CD1c-positive myeloid dendritic cell (primary cell): ENCODE results near the gene GRHPR.

Source experiments
- DNase-seq: peaks from one replicate; pipeline ENCODE4 v3.0.0-alpha.2; 2016; ENCODE audit errors: extremely low spot score

The GRHPR gene

DNA sequence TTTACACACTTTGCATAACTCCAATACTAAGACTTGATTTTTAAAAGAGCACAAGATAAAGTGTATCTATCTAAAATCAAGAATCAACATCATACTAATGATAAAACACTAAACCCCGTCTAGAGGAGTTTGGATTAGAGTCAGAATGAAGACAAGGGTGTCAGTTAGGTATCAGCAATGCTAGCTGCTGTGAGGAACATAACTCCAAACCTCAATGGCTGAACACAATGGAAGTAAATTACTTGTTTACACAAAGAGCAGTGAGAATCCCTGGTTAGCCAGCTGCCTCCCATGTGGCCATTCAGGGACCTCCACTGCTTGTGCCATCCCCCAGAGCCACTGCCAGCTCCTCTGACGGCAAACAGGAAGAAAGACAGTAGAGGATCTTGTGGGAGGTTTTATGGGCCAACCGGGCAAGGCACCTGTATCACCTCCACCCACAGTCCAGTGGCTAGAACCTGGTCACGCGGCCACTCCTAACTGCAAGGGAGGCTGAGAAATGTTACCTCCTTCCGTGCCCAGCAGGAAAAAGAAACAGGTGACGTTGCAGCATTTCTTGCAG, 24.0 kb upstream of the GRHPR start:
- DNase-seq, result no peak

DNA sequence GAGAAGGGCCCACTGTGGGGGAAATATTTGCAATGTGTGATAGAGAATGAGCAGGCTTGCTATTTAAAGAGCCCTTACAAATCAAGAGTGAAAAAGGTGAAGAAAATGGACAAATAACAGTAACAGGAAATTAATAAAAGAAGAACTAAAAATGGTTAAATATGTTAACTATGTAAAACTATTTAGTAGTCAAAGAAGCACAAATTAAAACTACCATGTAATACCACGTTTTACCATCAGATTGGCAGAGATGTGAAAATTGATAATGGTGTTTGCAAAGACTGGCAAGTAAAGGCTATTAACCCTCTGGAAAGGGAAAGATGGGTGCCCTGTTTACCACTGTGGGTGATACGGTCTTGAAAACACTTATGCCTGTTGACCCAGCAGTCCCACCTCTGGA, 23.2 kb upstream of the GRHPR start:
- DNase-seq, result no peak

DNA sequence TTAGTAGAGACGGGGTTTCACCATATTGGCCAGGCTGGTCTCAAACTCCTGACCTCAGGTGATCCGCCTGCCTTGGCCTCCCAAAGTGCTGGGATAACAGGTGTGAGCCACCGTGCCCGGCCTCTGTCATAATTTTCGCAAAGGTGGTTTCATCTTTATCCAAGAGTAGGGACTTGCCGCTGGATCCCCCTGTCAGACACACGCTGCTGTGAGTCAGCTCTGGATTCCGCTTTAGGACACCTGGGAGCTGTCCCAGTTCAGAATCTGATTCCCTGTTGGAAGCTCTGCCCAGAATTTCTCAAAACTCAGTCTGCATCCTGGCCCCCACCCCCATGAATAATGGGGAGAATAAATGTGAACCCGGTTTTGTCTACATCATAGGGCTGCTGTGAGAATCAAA, 17.9 kb upstream of the GRHPR start:
- no peak for DNase-seq

DNA sequence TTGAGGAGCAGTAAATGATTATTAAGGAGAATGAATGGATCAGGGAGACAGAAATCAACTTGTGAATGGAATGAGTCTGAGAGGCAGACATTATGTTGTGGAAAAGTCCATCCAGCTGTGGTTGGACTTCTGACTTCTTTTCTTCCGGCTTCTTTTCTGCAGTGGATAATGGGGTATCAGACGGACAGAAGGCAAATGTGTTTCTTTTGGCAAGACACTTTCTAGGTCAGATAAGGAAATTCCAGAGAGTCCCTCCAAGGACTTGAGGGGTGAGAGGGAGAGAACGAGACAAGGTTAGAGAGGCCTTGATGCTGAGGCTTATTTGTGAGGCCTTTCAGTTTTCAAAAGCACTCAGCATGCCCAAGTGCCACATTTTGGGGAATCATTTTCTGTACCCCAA, 17.1 kb upstream of the GRHPR start:
- DNase-seq, result no peak

DNA sequence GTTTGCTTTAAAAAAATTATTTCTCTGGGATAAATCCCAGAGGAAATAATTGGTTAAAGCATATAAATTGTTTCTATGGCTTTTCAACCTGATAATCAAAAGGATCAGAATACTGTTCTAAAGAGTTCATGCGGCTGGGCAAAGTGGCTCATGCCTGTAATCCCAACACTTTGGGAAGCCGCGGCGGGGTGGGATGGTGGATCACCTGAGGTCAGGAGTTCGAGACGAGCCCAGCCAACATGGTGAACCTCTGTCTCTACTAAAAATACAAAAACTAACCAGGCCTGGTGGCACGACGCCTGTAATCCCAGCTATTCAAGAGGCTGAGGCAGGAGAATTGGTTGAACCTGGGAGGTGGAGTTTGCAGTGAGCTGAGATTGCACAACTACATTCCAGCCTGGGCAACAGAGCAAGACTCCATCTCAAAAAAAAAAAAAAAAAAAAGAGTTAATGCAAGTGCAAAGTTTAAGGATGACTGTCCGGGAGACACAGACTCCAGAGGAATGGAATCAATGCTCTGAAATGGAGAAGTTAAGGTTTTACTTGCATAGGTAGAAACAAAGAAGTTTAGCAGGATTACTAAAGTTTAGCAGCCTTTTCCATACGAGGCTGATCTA, 16.6 kb upstream of the GRHPR start:
- no peak for DNase-seq

DNA sequence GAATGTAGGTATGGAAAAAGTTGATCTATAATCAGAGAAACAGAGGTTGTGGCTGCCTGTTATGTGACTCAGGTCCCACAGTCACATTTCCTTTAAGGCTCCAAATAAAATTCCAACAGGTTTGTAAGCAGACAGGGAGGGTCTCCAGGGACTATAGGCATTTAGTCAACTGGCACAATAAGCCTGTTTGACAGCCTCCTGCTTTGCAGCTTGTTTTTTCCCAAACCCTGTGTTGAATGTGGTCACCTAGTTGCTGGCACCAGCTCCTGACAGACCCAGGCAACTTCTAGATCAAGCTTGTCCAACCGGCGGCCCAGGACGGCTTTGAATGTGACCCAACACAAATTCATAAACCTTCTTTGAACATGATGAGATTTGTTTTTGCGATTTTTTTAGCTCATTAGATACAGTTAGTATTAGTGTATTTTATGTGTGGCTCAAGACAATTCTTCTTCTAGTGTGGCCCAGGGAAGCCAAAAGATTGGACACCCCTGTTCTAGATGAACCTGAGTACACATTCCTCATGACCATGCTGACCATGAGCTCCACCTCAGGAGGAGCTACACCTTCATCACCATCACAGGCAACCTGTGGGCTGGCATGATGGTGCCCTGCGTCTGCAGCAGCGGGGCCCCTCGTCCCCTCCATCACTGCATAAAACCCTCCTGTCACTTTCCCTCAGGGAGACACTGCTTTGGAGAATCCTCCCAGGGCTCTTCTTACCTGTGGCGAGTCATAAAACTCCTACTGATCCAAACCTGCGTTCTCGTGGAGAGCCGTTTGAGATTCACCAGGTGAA, 15.7 kb upstream of the GRHPR start:
- no peak for DNase-seq

DNA sequence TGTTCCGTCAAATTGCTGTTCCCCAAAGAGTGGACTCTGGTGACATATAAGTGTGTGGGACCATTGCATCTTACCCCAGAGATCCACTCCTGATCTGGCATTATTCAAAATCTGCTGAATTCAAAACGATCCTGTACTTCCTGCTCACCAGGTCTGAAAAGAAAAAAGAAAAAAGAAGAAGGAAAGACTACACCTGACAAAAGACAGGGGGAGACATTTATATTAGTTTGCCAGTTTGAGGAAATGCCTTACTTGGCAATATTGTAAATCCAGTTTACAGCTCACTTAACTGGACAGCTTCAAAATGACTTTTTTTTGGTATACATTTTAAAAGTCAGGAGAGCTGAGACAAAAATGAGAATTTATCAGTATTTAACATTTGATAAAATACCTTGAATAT, 15.0 kb upstream of the GRHPR start:
- DNase-seq, result no peak

DNA sequence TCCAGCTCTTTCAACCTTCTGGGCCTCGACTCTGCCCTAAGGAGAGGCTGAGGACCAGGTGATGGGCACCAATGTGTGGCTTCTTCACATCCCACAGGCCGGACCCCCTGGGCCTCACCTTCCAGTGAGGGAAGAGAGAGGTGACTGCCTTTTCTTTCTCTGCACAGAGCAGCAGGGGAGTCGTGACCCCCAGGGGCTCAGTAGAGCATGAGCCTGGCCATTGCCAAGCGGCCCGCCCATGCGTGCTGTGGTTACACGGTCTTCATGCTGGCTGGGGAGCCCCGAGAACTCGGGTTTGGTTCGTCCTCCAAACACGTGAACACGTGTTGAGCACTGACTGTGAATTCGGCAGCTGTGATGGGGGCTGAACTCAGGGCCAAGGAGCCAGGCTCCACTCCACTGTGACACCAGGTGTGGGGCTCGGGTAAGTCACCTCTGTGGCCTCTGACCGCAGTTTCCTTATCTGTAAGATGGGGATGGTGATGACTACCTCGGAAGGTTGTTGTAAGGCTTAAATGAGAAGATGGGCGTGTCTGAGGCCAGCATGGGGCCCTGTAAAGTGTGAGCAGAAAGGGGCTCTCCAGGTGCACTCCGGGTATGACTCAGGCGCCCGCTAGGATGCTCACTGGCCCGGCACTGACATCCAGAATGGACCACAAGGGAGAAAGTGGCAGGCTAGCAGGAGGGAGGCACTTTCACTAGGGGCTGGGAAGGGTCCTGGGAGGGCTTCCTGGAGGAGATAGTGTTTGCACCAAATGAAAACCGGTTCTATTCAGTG, 13.4 kb upstream of the GRHPR start:
- DNase-seq, result peak; percentile 24

DNA sequence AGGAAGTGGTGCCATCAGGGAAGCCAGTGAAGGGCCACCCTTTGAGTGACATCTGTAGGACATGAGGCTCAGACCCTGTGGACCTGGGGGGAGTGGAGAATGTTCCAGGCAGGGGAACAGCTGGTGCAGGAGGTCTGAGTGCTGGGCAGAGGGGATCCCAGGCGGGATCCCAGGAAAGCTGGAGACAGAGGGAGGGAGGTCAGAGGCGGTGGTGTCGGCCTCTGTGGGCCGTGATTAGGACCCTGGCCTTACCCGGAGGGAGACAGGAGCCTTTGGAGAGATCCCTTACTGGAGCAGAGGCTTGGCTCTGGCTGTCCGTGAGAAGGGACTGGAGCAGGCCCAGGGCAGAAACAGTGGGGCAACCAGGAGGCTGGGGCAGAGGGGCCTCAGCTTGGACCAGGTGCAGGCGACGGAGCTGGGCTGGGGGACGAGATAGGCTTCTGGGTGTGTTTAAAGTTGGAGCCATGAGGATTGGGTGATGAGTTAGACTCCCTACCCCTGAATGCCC, 12.1 kb upstream of the GRHPR start:
- DNase-seq, result no peak

DNA sequence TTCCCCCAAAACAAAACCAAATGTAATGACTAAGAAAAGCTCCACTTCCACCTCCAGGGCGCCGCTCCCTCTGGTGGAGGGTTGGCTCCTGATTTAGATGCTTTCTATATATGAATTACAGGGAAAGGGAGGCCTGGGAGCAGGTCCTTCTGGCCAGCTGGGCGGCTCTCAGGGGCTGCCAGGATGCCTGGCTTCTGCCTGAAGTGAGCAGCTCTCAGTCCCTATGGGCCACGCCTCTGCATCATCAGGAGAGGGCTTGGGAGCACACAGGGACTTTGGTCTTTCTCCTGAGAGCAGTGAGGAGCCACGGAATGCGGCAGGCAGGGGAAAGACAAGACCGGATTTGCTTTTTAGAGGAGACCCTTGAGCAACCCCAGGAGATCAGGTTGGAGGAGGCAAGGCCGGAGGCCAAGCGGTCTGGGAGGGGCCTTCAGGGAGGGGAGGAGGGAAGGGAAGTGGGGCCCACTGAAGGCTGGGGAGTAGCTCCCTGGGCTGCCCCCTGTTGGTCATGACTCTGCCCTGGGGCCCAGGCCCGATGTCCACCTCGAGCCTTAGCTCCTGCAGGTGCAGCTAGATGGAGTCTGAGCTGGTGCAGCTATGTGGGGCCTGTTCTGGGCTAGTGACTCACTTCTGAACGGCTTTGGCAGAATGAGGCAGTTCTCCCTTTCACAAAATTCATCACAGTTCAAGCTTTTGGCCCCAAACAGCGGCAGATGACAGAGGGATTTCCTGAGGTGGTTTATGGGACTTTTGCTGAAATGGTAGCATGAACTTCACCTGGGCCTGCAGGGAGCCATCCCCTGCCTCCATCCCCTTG, 11.3 kb upstream of the GRHPR start:
- no peak for DNase-seq

DNA sequence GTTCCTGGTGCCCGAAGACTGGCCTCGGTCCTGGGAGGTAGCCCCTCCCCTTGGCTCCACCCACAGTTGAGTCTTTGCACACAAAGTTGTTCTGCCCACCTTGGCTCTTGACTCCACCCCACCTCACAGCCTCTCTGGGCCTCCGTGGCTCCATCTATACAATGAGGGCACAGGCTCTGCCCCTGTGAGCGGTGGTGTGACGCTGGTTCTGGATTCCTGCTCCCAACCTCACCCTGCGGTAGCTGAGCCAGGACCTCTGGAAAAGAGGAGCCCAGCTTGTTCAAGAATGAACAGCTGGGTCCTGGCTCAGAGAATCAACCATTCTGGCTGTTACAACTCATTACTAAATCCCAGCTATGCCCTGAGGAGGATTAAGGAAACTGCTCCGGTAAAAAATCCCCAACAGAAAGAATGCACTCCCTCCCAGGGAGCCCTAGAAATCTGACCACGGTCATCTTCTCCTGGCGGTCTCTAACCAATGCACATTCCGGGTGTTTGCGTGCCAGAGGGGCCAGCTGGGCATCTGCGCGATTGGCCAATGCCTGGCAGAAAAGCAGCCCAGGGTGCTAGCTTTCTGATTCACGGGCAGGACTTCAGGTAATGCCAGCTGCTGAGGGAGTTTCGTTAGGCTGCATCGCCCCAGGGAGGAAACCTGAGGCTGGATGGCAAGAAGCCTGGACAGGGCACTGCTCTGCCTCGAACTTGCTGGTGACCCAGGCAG, 9.9 kb upstream of the GRHPR start:
- DNase-seq, result no peak

DNA sequence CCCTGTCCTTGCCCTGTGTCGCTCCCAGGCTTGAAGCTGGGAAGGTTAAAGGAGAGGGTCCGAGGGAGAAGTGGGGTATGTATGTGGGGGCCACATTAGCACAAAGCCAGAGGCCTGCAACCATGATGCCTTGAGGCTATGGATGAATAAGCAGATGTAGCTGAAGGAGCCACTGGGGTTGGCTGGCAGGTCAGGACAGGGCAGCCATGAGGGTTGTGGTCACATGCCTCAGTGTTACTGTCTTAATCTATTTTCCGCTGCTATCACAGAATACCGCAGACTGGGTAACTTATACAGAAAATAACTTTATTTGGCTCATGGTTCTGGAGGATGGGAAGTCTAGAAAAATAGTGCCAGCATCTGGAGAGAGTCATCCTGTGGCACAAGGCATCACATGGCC, 9.2 kb upstream of the GRHPR start:
- no peak for DNase-seq

DNA sequence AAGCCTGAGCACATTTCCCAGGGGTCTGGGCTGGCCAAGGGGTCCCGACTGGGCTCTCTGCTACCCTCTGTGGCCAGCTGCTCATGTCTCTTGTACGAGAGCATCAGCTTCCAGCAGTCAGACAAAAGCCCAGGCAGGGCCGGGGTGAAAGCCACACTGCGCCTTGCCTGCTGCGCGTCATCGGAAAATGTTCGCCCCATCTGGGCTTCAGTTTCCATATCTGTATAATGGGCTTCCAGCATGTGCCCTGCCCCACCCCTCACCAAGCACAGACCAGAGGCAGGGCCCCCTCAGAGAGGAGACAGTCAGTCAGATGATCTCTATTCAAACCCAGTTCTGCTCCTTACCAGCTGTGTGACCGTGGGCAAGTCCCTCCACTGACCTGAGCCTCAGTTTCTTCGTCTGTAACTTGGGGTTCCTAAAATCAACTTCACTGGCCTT, 8.0 kb upstream of the GRHPR start:
- DNase-seq, result no peak

DNA sequence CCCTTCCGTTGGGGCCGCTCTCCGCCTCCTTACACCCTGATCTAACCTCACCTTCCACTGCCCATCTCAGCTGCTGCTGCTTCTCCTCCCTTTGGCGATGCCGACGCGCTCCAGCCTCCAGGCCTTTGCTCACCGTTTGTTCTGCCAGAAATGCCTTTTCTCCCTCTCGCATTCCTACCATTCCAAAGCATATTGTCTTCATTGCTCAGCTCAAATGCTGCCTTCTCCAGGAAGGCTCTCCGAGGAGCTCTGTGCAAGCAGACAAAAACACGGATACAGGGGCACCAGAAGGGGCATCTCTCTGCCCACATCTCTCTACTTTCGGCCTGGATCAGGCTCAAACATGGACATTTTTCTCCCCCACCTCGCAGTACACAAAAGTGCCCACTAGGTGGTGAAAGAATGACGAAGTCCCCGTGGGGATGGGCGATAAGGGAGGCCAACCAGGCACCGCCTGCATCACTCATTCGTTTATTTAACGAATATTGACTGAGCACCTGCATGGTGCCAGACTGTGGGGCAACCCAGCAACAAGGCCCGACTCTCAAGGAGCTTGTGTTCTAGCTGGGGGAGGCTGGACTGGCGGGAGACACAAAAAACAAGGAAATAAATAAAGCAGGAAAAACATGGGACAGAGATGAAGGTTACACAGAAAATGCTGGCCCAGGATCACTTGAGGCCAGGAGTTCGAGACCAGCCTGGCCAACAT, 7.3 kb upstream of the GRHPR start:
- DNase-seq, result peak; percentile 76

DNA sequence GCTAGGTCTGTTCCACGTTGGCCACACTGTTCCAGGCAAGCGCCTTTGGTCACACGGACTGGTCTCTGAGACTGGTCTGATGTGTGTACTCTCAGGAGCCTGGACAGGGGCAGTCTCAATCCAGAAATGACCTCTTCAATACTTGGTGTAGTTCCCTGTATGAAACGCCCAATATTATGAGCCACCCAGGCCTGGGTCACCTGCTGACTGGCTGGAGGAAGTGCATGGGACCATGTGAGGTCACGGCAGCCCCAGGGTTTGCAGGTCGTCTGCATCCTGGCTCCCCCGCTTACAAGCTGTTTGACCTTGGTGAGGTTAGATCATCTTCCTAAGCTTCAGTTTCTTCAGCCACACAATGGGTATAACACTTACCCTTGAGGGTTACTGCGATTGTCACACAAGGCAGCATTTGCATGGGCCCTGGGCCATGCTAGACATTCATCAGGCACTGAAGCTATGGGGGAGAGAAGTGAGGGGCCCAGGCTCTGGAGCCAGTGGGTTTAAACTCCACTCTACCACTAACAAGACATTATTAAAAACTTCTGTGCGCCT, 5.2 kb upstream of the GRHPR start:
- DNase-seq, result no peak

DNA sequence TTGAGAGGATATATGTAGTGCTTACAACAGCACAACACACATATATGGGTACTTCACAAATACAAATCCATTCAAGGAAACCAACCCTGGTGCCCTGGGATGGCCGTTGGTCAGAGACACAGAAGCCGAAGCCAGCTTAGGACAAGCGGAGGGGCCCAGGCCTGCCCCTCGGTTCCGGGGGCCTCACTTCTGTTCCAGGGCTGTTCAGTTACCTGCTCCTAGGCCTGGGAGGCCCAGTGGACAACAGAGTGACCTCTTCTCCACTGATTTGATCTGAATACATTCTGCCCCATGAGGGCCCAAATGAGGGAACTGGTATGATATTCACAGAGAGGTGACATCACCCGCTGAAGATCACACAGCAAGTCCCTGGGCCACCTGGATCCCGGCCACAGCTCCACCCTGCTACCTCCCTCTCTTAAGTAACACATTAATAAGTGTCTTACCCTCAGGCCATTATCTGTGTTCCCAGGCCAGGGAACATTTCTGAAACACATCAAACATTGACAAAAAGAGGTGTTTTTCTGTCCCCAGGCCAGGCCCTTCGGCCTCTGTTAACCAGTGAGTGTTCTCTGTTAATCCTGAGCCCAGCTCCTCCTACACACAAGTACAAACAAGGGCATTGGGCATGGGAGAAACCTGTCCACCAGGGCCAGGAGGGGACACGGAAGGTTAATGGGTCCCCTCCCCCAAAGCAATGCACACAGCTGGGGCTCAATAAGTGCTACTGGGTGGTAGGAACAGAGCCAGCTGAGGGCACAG, 4.5 kb upstream of the GRHPR start:
- DNase-seq, result no peak

DNA sequence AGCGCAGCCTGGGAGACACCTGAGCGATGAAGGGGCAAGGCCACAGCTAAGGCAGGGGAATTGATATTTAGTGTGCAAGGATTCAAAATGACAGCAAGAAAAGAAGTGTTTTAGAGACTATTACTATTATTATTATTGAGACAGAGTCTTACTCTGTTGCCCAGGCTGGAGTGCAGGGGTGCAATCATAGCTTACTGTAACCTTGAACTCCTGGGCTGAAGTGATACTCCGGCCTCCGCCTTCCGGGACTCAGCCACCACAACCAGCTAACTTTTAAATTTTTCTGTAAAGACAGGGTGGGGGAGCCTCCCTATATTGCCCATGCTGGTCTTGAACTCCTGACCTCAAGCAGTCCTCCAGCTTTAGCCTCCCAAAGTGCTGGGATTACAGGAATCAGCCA, 3.3 kb upstream of the GRHPR start:
- DNase-seq, result no peak

DNA sequence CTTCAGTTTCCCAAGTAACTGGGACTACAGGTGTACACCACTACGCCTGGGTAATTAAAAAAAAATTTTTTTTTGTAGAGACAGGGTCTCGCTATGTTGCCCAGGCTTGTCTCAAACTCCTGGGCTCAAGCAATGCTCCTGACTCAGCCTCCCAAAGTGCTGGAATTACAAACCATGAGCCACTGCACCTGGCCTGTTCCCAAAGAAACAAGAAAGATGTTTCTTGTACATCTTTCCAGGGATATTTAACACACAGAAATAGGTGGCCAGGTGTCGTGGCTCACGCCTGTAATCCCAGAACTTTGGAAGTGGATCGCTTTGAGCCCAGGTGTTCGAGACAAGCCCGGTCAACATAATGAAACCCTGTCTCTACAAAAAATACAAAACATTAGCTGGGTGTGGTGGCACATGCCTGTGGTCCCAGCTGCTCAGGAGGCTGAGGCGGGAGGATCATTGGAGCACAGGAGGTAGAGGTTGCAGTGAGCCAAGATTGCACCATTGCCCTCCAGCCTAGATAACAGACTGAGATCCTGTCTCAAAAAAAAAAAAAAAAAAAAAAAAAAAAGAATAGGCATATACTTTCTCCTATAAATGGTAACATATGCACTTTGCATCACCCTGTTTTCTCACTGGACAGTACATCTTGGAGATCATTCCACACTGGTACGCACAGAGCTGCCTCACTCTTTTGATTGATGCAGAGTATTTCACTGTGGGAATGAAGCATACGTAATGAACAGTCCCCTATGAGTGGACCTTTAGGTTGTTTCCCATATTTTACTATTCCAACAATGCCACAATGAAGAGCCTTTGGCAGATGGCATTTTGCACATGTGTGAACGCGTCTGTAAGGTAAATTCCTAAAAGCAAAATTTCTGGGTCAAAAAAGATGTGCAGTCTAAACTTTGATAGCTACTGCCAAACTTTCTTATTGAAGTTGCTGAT, 2.0 kb upstream of the GRHPR start:
- no peak for DNase-seq
